Psoas muscle (tissue), 8 donors: ENCODE measurements around the gene ICE2. TPM values are rescaled to one million over a fixed set of nuclear protein-coding genes. Genes with fewer than 3 reads are reported as not detected.

Experiments
- ATAC-seq, 4 donors: fragments of 200-7000 bp; cut with Tn5 transposase; one replicate each; pipeline ENCODE4 v1.9.1; 2020; ENCODE audit warnings: moderate library complexity in 3 of 4, mild to moderate bottlenecking in 2 of 4
- DNase-seq, 2 donors: peaks; one replicate each; pipeline ENCODE4 v3.0.0-alpha.2; 2020
- H3K27ac ChIP-seq: fragments of 200-600 bp; one replicate; pipeline ENCODE4 v1.8.0; 2022
- H3K27me3 ChIP-seq, 3 donors: fragments of 200-600 bp in 1 of 3; one replicate each; pipeline versions ENCODE4 v1.6.1 to v1.8.0; 2013 to 2022; ENCODE audit warnings: low read length in 2 of 3, mild to moderate bottlenecking in 2 of 3, moderate library complexity in 1 of 3; ENCODE audit not compliant: insufficient read depth in 3 of 3
- H3K36me3 ChIP-seq, 2 donors: fragments of 200-600 bp in 1 of 2; one replicate each; pipeline versions ENCODE4 v1.6.1 to v1.8.0; 2013 to 2022; ENCODE audit warnings: low read depth in 1 of 2, mild to moderate bottlenecking in 1 of 2, moderate library complexity in 1 of 2; ENCODE audit not compliant: insufficient read depth in 1 of 2
- H3K4me1 ChIP-seq: fragments of 200-600 bp; one replicate; pipeline ENCODE4 v1.8.0; 2022
- H3K4me3 ChIP-seq: fragments of 200-600 bp; one replicate; pipeline ENCODE4 v1.8.0; 2022; ENCODE audit warnings: mild to moderate bottlenecking
- H3K9me3 ChIP-seq: fragments of 200-600 bp; one replicate; pipeline ENCODE4 v1.8.0; 2022
- WGBS, 3 donors: extraction: QIAGEN DNeasy Blood & Tissue Kit; methylation state at CpG; one replicate each; pipeline versions ENCODE4 v1.1.6 to v1.1.7; 2013; 5-methylcytosine and 5-hydroxymethylcytosine counted together
- intact Hi-C, 2 donors: fragments of 100-400 bp; cut with DNase I; formaldehyde crosslinking; loops; one replicate each; pipeline versions ENCODE4 v1.11.0 to v1.14.2; 2022
- polyA plus RNA-seq, 3 donors: library from polyadenylated mRNA; stranded (reverse); fragments of 200-250 nt; gene quantifications; one replicate each; pipeline ENCODE4 v1.2.3, GENCODE V29; 2013
- total RNA-seq, 4 donors: library from RNA; stranded (reverse); fragmentation: NEBNext Ultra II Directional in 2 of 4; extraction: Animal tissue kit (Norgen Biotek cat#: 25700) in 2 of 4; gene quantifications; one replicate each; pipeline versions ENCODE4 v1.2.1 to v1.2.4, GENCODE V29; 2021 to 2023
- TF ChIP-seq, protein P1 (sequence below): fragments of 200-600 bp; IDR thresholded peaks from one replicate; pipeline ENCODE4 v1.8.0; 2022; ENCODE audit warnings: antibody characterized with exemption
- donor health status: healthy with polysubstance abuse.
- donor health status: DM: no; HTN: no; CAD: no; lungs with moderate emphysema.
- donor health status: Bipolar disorder and iron deficiency.
- donor health status: healthy.
- donor health status: DM: yes; HTN: yes; CAD: no.
- donor health status: DM: no; HTN: no; CAD: no.
- donor health status: DM: no; HTN: no; CAD: no.
- donor health status: DM: yes; HTN: yes; CAD: no.

Gene ICE2
- total and polyA plus RNA-seq, 7 donors = 5.2 to 25.9 (median 20.0) TPM

DNA sequence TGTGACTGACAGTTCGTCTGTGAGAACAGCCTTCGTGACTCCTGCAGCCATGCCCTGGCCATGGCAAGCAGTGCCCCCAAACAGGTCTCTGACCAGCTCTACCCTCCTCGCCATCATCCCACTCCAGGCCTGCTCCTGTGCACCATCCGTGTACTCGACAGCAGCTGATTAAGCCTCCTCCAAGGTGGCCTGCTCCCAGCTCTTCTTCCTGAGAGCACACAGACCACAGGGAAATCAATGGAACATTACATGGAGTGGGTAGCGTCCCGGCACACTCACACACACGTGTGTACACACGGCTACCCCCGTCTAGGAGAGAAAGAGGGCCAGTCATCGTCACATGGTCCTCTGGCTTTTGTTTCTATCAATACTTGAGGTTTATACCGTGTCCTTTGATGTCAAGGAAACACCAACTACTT, 102.3 kb downstream of the ICE2 start:
- intact Hi-C loops = no loop called here
- Histone ChIP-seq H3K27ac (peak overlapping the region; percentile 79), H3K4me1 (peaks cover 85% of the 10 kb centered on the region), H3K36me3 (peaks cover 13 to 71% of the 10 kb centered on the region in 2 donors), H3K27me3 (peaks cover 0 to 1% (median 0%) of the 10 kb centered on the region in 3 donors), H3K4me3 (no peak overlapping the region), H3K9me3 (no peaks in the 10 kb centered on the region)
- WGBS, 3 donors = 59 to 72% (median 70%) methylated on average over 12 of the region's 12 CpGs
- TF ChIP-seq, protein P1, sequence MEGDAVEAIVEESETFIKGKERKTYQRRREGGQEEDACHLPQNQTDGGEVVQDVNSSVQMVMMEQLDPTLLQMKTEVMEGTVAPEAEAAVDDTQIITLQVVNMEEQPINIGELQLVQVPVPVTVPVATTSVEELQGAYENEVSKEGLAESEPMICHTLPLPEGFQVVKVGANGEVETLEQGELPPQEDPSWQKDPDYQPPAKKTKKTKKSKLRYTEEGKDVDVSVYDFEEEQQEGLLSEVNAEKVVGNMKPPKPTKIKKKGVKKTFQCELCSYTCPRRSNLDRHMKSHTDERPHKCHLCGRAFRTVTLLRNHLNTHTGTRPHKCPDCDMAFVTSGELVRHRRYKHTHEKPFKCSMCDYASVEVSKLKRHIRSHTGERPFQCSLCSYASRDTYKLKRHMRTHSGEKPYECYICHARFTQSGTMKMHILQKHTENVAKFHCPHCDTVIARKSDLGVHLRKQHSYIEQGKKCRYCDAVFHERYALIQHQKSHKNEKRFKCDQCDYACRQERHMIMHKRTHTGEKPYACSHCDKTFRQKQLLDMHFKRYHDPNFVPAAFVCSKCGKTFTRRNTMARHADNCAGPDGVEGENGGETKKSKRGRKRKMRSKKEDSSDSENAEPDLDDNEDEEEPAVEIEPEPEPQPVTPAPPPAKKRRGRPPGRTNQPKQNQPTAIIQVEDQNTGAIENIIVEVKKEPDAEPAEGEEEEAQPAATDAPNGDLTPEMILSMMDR = no peak
- DNase-seq (no peak), ATAC-seq (no peak)

DNA sequence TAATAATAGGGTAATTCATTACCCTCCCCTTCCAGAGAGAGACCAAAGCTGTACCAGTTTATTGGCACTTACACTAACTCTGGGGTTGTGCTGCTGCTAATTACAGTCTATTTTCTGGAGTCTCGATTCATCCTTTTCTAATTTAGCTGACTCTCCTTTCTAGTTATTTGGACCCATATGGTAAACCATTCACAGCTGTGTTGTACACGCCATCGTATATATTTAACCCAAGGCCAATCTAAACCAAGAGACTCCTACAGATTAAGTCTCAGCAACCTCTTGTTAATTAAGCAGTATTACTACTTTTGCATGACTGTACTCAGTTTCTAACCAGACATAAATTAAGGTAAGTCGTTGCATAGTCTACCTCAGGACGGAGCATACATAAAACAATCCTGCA, 103.6 kb downstream of the ICE2 start:
- H3K36me3 ChIP-seq = peaks cover 13 to 60% of the 10 kb centered on the region in 2 donors
- H3K4me3 ChIP-seq = peak overlapping the region; percentile 26
- H3K27me3 ChIP-seq = no peaks in the 10 kb centered on the region
- ATAC-seq = no peak
- peaks cover 98% of the 10 kb centered on the region for H3K4me1 ChIP-seq
- H3K27ac ChIP-seq = peak overlapping the region; percentile 79
- H3K9me3 ChIP-seq = no peaks in the 10 kb centered on the region
- no peak for DNase-seq
- 57 to 69% (median 64%) methylated on average over 5 of the region's 5 CpGs for WGBS, 3 donors
- TF ChIP-seq, protein P1 = no peak
- intact Hi-C loops = no loop called here

DNA sequence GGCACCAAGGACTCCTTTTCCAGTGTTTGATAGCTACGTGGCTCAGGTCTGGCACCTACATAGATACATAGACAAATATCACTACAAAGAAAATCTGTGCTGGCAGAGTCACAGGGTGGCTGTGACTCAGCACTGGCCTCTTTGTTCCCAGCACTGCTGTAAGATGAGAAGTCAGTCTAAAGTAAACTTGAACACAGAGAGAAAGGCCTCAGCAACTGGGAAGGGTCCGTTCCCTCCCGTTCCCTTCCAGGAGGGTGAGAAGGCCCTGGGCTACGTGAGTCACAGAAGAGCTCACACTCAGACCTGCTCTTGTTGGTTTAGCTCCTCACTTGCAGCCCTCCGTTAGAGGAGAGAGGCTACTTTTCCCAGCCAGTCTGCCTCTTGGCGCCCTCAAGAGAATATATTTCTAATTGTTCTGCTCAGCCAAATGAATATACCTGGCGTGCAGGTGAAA, 104.3 kb downstream of the ICE2 start:
- WGBS, 3 donors = 17 to 21% (median 21%) methylated on average over 7 of the region's 7 CpGs
- no peaks in the 10 kb centered on the region for H3K9me3 ChIP-seq
- TF ChIP-seq, protein P1 = no peak
- peak overlapping the region; percentile 26 for H3K4me3 ChIP-seq
- ATAC-seq (peak; percentile 79 to 86 (median 84)), DNase-seq (peak; percentile 64 to 82)
- H3K27ac ChIP-seq = peak overlapping the region; percentile 79
- intact Hi-C loops = loop anchor here in 1 of 2 donors (5.0 kb wide), 1 partner anchor 103 kb away; the partner anchor contains the start of gene ICE2
- peaks cover 96% of the 10 kb centered on the region for H3K4me1 ChIP-seq
- H3K27me3 ChIP-seq = no peaks in the 10 kb centered on the region
- H3K36me3 ChIP-seq = peaks cover 9 to 60% of the 10 kb centered on the region in 2 donors

DNA sequence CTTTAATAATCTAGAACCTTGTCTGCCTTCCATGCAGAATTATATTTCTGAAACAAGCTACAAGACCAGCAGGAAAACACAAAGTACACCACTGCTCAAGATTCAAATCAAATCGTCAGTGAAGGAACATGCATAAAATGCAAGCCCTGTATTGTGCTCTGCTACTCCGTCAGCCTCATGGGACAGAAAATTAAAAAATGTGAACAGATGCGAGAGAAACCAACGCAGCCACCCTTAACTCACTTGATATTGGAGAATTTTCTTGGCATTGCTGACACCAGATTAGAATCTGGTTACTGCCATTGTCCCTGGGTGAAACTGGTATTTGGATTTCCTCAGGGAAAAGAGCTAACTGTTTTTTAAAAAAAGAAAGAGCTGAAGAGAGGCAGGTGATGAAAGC, 104.7 kb downstream of the ICE2 start:
- DNase-seq = no peak
- peak in 1 of 4 donors; percentile 13 for ATAC-seq
- no peaks in the 10 kb centered on the region for H3K9me3 ChIP-seq
- peaks cover 92% of the 10 kb centered on the region for H3K4me1 ChIP-seq
- H3K36me3 ChIP-seq = peaks cover 9 to 56% of the 10 kb centered on the region in 2 donors
- H3K27me3 ChIP-seq = no peaks in the 10 kb centered on the region
- H3K4me3 ChIP-seq = peak overlapping the region; percentile 35
- TF ChIP-seq, protein P1 = no peak
- WGBS, 3 donors = 10 to 30% (median 17%) methylated on average over 4 of the region's 4 CpGs
- intact Hi-C loops = loop anchor here in 1 of 2 donors (5.0 kb wide), 1 partner anchor 103 kb away; the partner anchor contains the start of gene ICE2
- peak overlapping the region; percentile 79 for H3K27ac ChIP-seq

DNA sequence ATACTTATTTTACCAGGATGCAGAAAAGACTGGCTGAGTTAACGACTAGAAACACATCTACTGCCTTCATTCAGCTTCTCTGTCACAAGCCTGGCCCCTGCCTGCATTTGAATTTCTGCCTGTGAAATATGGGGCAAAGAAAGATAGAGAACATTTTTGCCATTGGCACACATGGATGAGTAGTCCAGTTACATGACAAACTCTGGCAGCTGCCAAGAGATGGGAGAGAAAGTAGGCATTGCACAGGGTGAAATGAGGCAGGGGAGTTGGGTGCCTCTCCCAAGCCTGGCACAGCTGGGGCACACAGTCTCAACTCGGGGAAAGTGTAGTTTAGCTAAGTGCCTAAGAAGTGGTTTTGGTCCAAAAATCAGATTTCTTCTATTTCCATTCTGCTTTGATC, 105.2 kb downstream of the ICE2 start:
- no peak for DNase-seq
- intact Hi-C loops = loop anchor here in 1 of 2 donors (5.0 kb wide), 1 partner anchor 104 kb away; the partner anchor contains the start of gene ICE2
- peaks cover 87% of the 10 kb centered on the region for H3K4me1 ChIP-seq
- no peaks in the 10 kb centered on the region for H3K27me3 ChIP-seq
- 28 to 48% (median 28%) methylated on average over 2 of the region's 2 CpGs for WGBS, 3 donors
- H3K9me3 ChIP-seq = no peaks in the 10 kb centered on the region
- peaks cover 9 to 56% of the 10 kb centered on the region in 2 donors for H3K36me3 ChIP-seq
- ATAC-seq = peak; percentile 17 to 68 (median 46)
- peak overlapping the region; percentile 79 for H3K27ac ChIP-seq
- H3K4me3 ChIP-seq = peak overlapping the region; percentile 35
- TF ChIP-seq, protein P1 = no peak
